Measurements from ENCODE around the gene ZNRD2.

Gene ZNRD2

DNA sequence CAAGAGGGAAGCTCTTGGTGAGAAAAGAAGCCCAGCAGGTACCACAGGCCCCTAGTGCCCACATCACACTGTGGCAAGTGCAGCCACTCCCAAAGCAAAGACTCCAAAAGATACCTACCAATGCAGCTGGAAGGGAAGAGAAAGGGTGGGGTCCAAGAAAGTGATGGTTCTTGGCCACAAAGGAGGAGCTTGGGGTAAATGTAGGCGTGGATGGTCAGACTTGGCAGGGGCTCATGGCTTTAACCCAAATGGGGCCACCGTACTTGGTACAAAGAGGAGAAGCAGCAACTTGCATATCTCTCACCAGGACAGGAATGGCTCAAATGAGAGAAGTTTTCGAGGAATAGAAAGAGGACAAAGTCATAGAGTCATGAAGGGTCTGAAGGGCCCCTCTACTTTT lies 39.0 kb downstream of the ZNRD2 start:
- no peak for DNase-seq
- Histone ChIP-seq H3K9me3 (ENCODE audit: severe bottlenecking) (no peaks in the 10 kb centered on the region), H3K27me3 (ENCODE audit: insufficient read depth, low read depth, severe bottlenecking) (no peaks in the 10 kb centered on the region), H3K36me3 (peaks cover 48% of the 10 kb centered on the region), H3K4me3 (ENCODE audit: low read depth, low read length) (no peak overlapping the region), H3K27ac (no peak overlapping the region)
- no peak for TF ChIP-seq CTCF (IDR thresholded peaks at IDR 0.05; ENCODE audit: low read depth, low read length)

GRCh38 chr11:65609665-65610064 lies 39.4 kb downstream of the ZNRD2 start:
- H3K27me3 ChIP-seq (ENCODE audit: insufficient read depth, low read depth, severe bottlenecking), result no peaks in the 10 kb centered on the region
- H3K9me3 ChIP-seq (ENCODE audit: severe bottlenecking), result no peaks in the 10 kb centered on the region
- no peak overlapping the region for H3K4me3 ChIP-seq (ENCODE audit: low read depth, low read length)
- H3K36me3 ChIP-seq, result peaks cover 45% of the 10 kb centered on the region
- no peak for DNase-seq
- no peak overlapping the region for H3K27ac ChIP-seq
- no peak for TF ChIP-seq CTCF (IDR thresholded peaks at IDR 0.05; ENCODE audit: low read depth, low read length)

DNA sequence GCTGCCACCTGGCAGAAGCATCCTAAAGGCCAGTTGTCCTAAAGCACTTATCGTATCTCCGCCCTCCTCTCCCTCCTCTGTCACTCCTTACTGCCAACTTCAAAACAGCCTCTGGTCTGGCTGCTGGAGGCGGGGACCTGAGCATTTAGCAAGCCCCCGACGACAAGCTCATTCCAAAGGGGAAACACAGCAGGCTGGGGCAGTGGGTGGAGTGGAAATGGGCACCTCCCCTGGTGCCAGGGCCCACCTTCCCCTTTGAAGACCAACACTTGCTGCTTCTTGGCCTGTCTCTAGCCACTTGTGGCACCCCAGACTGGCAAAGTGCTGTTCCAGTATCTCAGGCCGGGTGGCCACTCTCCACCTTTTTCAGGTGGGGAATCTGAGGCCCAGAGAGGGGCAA lies 40.1 kb downstream of the ZNRD2 start:
- no peak for DNase-seq
- Histone ChIP-seq H3K36me3 (peaks cover 37% of the 10 kb centered on the region), H3K27ac (no peak overlapping the region), H3K27me3 (ENCODE audit: insufficient read depth, low read depth, severe bottlenecking) (no peaks in the 10 kb centered on the region), H3K4me3 (ENCODE audit: low read depth, low read length) (no peak overlapping the region), H3K9me3 (ENCODE audit: severe bottlenecking) (no peaks in the 10 kb centered on the region)
- no peak for TF ChIP-seq CTCF (IDR thresholded peaks at IDR 0.05; ENCODE audit: low read depth, low read length)

DNA sequence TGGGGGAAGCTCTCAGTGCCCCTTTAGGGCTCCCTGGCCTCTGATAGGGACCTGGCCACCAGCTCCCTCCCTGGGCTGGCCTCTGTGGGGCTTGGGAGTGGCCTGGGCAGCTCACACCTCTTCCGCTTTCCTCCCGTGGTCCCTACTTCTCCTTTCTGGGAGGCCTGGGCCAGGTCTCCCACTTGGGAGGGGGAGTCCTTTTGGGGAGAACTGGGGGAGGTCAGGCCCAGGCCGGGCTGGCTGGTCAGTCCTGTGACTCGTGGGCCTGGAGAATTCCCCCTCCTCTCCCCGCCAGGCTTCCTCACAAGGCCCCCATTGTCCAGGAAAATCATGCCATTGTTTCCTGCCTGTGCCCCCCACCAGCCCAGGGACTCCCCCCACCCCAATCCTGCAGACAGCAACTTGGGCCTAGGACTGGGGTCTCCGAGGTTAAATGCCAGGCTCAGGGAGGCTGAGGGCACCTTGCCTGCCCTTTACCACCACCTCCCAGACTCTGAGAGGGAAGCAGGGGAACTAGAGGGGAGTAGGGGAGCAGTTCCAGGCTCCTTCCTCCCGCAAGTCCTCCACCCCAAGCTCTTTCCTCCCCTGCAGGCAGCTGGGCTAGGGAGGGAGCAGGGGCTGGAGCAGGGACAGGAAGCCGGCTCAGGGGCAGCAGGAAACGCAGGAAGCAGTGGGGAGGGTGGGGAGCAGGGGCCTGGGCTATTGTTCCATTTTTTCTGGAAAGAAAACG lies 40.9 kb downstream of the ZNRD2 start:
- H3K9me3 ChIP-seq (ENCODE audit: severe bottlenecking), result no peaks in the 10 kb centered on the region
- DNase-seq, result no peak
- H3K4me3 ChIP-seq (ENCODE audit: low read depth, low read length), result no peak overlapping the region

GRCh38 chr11:65611758-65612603 lies 41.7 kb downstream of the ZNRD2 start:
- no peak for DNase-seq
- Histone ChIP-seq H3K4me3 (ENCODE audit: low read depth, low read length) (no peak overlapping the region), H3K27ac (no peak overlapping the region), H3K27me3 (ENCODE audit: insufficient read depth, low read depth, severe bottlenecking) (no peaks in the 10 kb centered on the region), H3K36me3 (peaks cover 33% of the 10 kb centered on the region), H3K9me3 (ENCODE audit: severe bottlenecking) (no peaks in the 10 kb centered on the region)
- TF ChIP-seq CTCF (IDR thresholded peaks at IDR 0.05; ENCODE audit: low read depth, low read length), result no peak

More for the DNA sequence above, 40.9 kb downstream of the ZNRD2 start:
- H3K27ac ChIP-seq, result no peak overlapping the region
- no peak for TF ChIP-seq CTCF (IDR thresholded peaks at IDR 0.05; ENCODE audit: low read depth, low read length)
- peaks cover 30% of the 10 kb centered on the region for H3K36me3 ChIP-seq
- H3K27me3 ChIP-seq (ENCODE audit: insufficient read depth, low read depth, severe bottlenecking), result no peaks in the 10 kb centered on the region
